ENCODE measurements around the gene CNTNAP2. TPM values are rescaled to one million over a fixed set of nuclear protein-coding genes. Genes with fewer than 3 reads are reported as not detected.

CNTNAP2 gene
- total RNA-seq, 2 experiments from 2014 or later, result not detected

DNA sequence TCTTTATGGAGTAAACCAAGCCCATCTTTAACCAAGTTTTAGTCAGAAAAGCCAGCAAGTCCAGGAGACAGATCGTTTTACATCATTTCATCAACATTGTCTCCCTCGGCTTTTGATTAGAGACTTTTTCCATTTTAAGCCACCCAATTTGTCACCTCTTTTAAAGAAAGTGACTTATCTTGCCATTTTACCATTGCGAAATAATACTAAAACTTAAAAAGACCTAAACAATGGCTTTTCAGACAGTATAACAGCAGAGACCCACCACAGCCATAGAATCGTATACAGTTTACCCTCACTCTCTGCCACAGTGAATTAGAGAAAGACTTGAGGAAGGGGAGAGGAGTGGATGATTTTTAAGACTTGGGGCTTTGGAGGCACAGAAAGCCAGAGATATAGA, 2114.3 kb downstream of the CNTNAP2 start:
- H3K4me1 Mint-ChIP-seq (ENCODE audit: low read depth), result no peaks in the 10 kb centered on the region
- DNase-seq, result no peak
- ChIA-PET CTCF (no interaction called here), POLR2A (no interaction called here)
- no peak for ATAC-seq
- no peak overlapping the region for H3K4me3 Mint-ChIP-seq
- H3K36me3 Mint-ChIP-seq (ENCODE audit: low read depth), result no peaks in the 10 kb centered on the region
- H3K27me3 Mint-ChIP-seq (ENCODE audit: low read depth), result no peaks in the 10 kb centered on the region
- H3K27ac Mint-ChIP-seq, result no peak overlapping the region
- no peaks in the 10 kb centered on the region for H3K9me3 Mint-ChIP-seq (ENCODE audit: insufficient read depth)

DNA sequence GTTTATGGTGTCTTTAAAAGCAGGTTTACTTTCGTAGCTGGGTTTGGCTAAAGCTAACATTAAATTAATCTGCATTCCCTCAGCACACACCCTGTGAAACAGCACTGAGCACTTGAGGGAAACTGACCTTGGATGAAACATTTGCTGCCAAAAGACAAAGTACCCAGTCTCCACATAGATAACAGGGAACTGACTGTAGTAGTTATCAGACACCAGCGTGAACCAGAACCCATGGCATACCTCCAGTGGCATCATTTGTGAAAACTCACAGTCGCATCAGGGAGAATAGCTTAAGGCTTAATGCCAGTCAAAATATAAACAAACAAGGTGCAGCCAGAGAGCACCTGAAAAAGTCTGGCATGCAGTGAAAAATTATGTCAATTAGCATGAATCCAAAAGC, 2116.2 kb downstream of the CNTNAP2 start:
- Mint-ChIP-seq H3K27me3 (ENCODE audit: low read depth) (no peaks in the 10 kb centered on the region), H3K4me3 (no peak overlapping the region), H3K9me3 (ENCODE audit: insufficient read depth) (no peaks in the 10 kb centered on the region), H3K4me1 (ENCODE audit: low read depth) (no peaks in the 10 kb centered on the region), H3K27ac (no peak overlapping the region), H3K36me3 (ENCODE audit: low read depth) (no peaks in the 10 kb centered on the region)
- POLR2A ChIA-PET, result no interaction called here
- ATAC-seq (no peak), DNase-seq (no peak)
- CTCF ChIA-PET, result no interaction called here

DNA sequence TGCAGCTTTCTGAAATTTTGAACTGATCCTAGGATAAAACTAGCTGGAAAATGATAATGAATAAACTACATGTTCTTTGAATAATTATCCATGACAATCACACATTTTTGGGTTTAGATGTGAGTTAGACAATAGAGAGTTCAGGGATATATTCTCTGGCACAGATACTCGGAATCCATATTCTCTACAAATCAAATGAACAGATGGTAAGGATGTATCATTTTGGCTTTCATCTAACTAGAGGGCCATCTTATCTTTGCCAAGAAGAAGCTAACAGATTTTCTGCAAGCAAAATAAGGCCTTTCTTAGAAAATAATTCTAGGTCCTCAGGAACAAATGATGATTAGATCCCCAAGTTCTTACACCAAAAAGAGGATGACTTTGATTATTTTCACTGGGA, 2118.1 kb downstream of the CNTNAP2 start:
- ATAC-seq, result no peak
- Mint-ChIP-seq H3K27me3 (ENCODE audit: low read depth) (no peaks in the 10 kb centered on the region), H3K9me3 (ENCODE audit: insufficient read depth) (no peaks in the 10 kb centered on the region), H3K27ac (no peak overlapping the region), H3K4me1 (ENCODE audit: low read depth) (no peaks in the 10 kb centered on the region), H3K4me3 (no peak overlapping the region), H3K36me3 (ENCODE audit: low read depth) (no peaks in the 10 kb centered on the region)
- ChIA-PET POLR2A (no interaction called here), CTCF (no interaction called here)
- no peak for DNase-seq

DNA sequence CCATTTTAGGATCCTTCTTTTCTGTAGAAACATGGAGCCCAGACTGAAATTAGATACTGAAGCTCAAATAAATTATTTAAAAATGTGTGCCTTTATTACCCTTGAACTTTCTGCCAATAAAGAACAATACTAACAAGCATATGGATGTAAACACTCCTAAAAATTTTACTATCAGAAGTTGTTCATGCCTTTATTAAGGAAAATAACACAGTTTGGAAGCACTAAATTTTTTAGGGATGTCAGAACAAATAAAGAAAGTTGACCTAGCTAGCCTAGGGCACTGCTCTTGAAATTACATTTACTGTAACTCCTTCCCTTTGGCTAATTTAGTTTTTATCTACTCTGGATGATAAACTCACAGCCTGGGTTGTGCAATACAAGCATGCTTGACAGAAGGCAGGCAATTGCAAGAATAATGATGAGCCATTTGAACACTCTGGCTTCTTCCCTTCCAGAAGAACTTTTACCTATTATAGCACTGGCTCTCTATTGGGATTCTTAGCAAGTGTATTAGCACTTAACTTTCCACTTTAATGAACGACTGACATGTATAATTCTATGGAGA, 2122.2 kb downstream of the CNTNAP2 start:
- H3K4me3 Mint-ChIP-seq, result no peak overlapping the region
- peaks cover 9% of the 10 kb centered on the region for H3K27me3 Mint-ChIP-seq (ENCODE audit: low read depth)
- no peak for DNase-seq
- no peaks in the 10 kb centered on the region for H3K36me3 Mint-ChIP-seq (ENCODE audit: low read depth)
- H3K4me1 Mint-ChIP-seq (ENCODE audit: low read depth), result no peaks in the 10 kb centered on the region
- no peak overlapping the region for H3K27ac Mint-ChIP-seq
- no peak for ATAC-seq
- H3K9me3 Mint-ChIP-seq (ENCODE audit: insufficient read depth), result no peaks in the 10 kb centered on the region
- POLR2A ChIA-PET, result no interaction called here
- CTCF ChIA-PET, result no interaction called here

DNA sequence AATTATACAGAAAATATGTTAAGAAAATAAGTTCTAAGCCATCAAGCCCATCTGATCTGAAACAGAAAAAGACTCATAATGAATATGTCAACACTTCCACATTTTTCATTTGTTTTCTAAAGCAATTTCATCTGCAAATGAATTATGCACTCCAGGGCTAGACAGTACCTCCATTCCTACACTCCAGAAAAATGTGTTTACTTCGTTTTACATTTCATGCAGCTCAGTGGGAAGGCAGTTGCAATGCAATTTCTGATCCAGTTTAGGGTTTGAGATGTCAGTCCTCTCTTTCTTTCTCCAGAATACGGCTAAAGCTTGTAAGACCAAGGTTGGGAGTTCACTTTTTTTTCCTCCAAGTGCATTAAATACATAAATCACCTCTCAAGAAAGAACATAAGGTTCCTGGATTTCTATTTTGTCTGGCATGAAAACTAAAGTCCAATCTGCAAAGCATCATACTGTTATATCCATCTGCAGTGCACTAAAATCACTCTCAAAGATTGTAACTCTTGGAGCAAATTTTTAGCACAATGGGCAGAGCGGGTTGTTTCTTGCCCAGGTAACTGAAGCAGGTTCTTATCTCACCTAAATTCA, 2125.2 kb downstream of the CNTNAP2 start:
- Mint-ChIP-seq H3K4me3 (no peak overlapping the region), H3K9me3 (ENCODE audit: insufficient read depth) (no peaks in the 10 kb centered on the region), H3K36me3 (ENCODE audit: low read depth) (no peaks in the 10 kb centered on the region), H3K4me1 (ENCODE audit: low read depth) (no peaks in the 10 kb centered on the region), H3K27ac (no peak overlapping the region), H3K27me3 (ENCODE audit: low read depth) (peaks cover 9% of the 10 kb centered on the region)
- ChIA-PET POLR2A (no interaction called here), CTCF (interaction anchor here (0.7 to 2.0 kb wide), 10 partner anchors 9 to 278 kb away, joined by 3 to 6 read pairs (median 3); no protein-coding TSS in a partner anchor)
- DNase-seq (no peak), ATAC-seq (no peak)

DNA sequence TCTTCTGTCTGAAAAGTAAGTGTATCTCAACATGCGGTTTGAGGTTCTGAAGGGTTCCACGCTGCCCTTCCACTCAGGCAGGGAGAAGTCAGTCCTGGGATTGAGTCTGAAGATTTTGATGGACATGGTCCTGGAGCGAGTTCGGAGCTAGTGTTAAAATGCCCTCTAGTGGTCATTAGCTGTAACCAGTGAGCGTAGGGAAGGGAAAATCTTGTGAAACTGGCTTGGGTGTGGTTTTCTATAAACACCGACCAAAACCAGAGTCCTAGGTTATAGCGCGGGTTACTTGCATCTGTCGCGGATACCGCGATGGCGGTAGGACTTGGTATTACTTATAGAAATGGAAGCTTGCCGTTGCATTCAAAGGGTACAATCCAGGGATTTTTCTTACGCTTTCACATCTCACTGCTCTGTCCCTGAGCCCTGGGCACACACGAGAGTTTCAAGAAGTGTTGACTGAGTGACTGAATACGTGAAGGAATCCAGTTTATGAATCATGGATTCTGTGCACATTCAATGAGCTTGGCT, 2125.8 kb downstream of the CNTNAP2 start:
- ATAC-seq, result no peak
- no peak overlapping the region for H3K27ac Mint-ChIP-seq
- no peaks in the 10 kb centered on the region for H3K4me1 Mint-ChIP-seq (ENCODE audit: low read depth)
- H3K4me3 Mint-ChIP-seq, result no peak overlapping the region
- H3K36me3 Mint-ChIP-seq (ENCODE audit: low read depth), result no peaks in the 10 kb centered on the region
- DNase-seq, result no peak
- peaks cover 9% of the 10 kb centered on the region for H3K27me3 Mint-ChIP-seq (ENCODE audit: low read depth)
- no peaks in the 10 kb centered on the region for H3K9me3 Mint-ChIP-seq (ENCODE audit: insufficient read depth)
- ChIA-PET POLR2A (no interaction called here), CTCF (interaction anchor here (0.7 to 2.0 kb wide), 8 partner anchors 9 to 277 kb away, joined by 3 to 6 read pairs (median 3); no protein-coding TSS in a partner anchor)

DNA sequence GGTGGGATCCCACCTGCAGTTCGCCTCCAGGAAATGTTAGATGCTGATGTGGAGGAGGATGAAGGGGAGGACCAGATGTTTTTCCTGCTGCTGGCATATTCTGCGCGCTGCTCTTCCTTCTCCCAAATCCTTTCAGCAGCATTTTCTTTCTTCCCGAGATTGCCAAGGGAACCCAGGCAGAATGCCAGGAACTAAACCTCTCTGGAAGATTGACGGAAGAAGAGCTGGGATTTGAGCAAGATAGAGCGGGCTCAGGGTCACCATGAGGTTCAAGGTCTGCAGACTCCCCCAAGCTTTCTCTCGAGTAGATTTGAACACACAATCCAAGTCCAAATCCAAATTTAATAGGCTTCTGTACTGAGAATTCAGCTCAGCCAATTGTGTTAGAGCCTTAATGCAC, 2128.8 kb downstream of the CNTNAP2 start:
- Mint-ChIP-seq H3K27me3 (ENCODE audit: low read depth) (peaks cover 9% of the 10 kb centered on the region), H3K4me3 (no peak overlapping the region), H3K36me3 (ENCODE audit: low read depth) (no peaks in the 10 kb centered on the region), H3K9me3 (ENCODE audit: insufficient read depth) (no peaks in the 10 kb centered on the region), H3K27ac (no peak overlapping the region), H3K4me1 (ENCODE audit: low read depth) (no peaks in the 10 kb centered on the region)
- DNase-seq (no peak), ATAC-seq (no peak)
- ChIA-PET CTCF (no interaction called here), POLR2A (no interaction called here)

DNA sequence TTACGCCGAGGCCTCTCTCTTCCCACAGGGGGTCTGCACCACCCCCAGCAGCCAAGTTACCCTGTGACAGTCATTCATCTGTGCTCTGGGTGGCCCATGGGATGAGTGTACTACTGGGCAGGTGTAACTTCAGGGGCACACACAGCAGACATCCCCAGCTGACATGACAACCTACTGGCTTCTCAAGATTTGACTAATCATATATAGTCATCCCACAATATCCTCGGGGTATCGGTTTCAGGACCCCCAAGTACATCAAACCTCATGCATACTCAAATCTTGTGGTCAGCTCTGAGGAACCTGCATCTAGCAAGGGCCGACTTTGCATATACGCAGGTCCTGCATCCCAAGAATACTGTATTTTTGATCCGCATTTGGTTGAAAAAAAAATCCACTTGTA, 2137.0 kb downstream of the CNTNAP2 start:
- H3K36me3 Mint-ChIP-seq (ENCODE audit: low read depth), result no peaks in the 10 kb centered on the region
- DNase-seq (no peak), ATAC-seq (no peak)
- no peak overlapping the region for H3K4me3 Mint-ChIP-seq
- ChIA-PET POLR2A (no interaction called here), CTCF (interaction anchor here (1.0 kb wide), 1 partner anchor 9 kb away, joined by 3 read pairs; no protein-coding TSS in a partner anchor)
- no peaks in the 10 kb centered on the region for H3K27me3 Mint-ChIP-seq (ENCODE audit: low read depth)
- H3K4me1 Mint-ChIP-seq (ENCODE audit: low read depth), result no peaks in the 10 kb centered on the region
- peaks cover 11% of the 10 kb centered on the region for H3K9me3 Mint-ChIP-seq (ENCODE audit: insufficient read depth)
- no peak overlapping the region for H3K27ac Mint-ChIP-seq

DNA sequence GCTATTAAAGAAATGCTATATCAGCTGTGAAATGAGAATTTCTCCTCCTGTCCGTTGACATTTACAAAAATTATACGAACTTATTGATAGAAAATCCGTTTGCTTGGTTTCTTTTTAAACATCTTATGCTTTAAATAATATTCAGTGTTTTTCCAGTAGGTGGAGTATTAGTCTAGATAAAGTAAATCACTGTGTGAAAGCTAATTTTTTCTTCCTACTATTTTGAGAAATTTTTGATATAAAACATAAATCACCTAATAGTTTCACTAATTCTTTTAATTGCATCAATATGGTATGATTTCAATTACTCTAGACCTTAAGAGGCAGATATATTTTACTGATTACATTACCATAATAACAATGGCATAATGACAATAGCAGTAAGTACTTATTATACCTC, 2138.7 kb downstream of the CNTNAP2 start:
- H3K4me3 Mint-ChIP-seq, result no peak overlapping the region
- ATAC-seq (no peak), DNase-seq (no peak)
- H3K36me3 Mint-ChIP-seq (ENCODE audit: low read depth), result no peaks in the 10 kb centered on the region
- CTCF ChIA-PET, result no interaction called here
- H3K27me3 Mint-ChIP-seq (ENCODE audit: low read depth), result no peaks in the 10 kb centered on the region
- H3K4me1 Mint-ChIP-seq (ENCODE audit: low read depth), result no peaks in the 10 kb centered on the region
- H3K27ac Mint-ChIP-seq, result no peak overlapping the region
- peaks cover 11% of the 10 kb centered on the region for H3K9me3 Mint-ChIP-seq (ENCODE audit: insufficient read depth)
- POLR2A ChIA-PET, result no interaction called here

DNA sequence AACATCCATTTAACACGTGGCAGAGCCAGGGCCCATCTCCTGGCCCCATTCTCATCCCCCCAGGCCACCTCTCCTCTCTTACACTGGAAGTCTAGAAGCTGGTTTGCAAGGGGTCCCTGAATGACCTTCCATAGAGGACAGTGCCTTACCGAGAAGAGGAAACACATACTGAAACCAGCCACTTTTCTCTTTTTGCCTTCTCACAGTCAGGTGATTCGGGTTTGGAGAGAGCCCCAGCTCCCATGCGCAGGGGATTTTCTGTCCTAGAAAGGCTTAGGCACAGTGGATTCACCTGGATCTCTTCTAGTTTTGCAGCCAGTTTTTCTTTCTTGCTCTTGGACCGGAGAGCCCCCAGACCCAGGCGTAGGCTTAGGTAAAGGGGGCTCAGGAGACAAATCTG, 2139.8 kb downstream of the CNTNAP2 start:
- Mint-ChIP-seq H3K36me3 (ENCODE audit: low read depth) (no peaks in the 10 kb centered on the region), H3K4me3 (no peak overlapping the region), H3K27ac (no peak overlapping the region), H3K27me3 (ENCODE audit: low read depth) (no peaks in the 10 kb centered on the region), H3K9me3 (ENCODE audit: insufficient read depth) (peaks cover 6% of the 10 kb centered on the region), H3K4me1 (ENCODE audit: low read depth) (no peaks in the 10 kb centered on the region)
- ChIA-PET POLR2A (no interaction called here), CTCF (no interaction called here)
- DNase-seq (no peak), ATAC-seq (no peak)

DNA sequence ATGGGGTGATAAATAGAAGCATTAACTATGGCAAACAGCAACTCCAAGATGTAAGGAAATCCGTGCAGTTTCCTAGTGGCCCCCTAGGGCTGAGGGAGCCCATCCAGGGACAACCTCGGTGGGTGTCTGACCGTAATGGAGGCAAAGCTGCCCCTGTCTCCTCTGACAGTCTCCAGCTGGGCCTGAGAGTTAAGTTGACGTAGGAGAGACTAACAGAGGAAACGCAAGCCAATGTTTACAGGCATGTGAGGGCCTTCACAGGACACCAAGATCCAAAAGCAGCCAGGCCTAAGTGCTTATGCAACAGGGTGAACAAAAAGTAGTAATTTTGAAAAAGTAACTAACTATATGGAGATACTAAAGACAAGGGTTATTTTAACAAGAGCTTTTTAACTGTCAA, 2144.0 kb downstream of the CNTNAP2 start:
- DNase-seq (no peak), ATAC-seq (no peak)
- no peaks in the 10 kb centered on the region for H3K9me3 Mint-ChIP-seq (ENCODE audit: insufficient read depth)
- peaks cover 7% of the 10 kb centered on the region for H3K4me1 Mint-ChIP-seq (ENCODE audit: low read depth)
- no peak overlapping the region for H3K27ac Mint-ChIP-seq
- CTCF ChIA-PET, result interaction anchor here (0.9 kb wide), 2 partner anchors 18 to 709 kb away, joined by 3 read pairs; no protein-coding TSS in a partner anchor
- POLR2A ChIA-PET, result no interaction called here
- H3K36me3 Mint-ChIP-seq (ENCODE audit: low read depth), result no peaks in the 10 kb centered on the region
- peaks cover 10% of the 10 kb centered on the region for H3K27me3 Mint-ChIP-seq (ENCODE audit: low read depth)
- H3K4me3 Mint-ChIP-seq, result no peak overlapping the region

DNA sequence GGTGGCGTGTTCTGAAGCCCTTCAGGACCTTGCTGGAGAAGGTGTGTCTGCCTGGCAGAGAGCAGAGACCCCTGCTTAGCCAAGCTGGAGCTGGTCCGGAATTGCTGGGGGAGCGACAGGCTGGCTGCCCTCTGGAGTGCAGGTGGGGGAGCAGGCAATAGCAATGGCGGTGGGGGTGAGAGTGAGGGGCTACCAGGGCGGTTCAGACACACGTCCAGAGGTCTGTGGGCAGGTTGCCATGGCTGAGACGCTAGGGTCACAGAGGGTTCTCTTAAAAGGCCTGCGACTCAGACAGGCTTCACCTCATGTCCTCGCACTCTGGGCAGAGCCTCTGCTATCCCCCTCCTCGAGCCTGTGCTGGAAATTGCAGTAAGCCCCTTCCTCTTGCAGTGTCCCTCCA, 2144.9 kb downstream of the CNTNAP2 start:
- peaks cover 7% of the 10 kb centered on the region for H3K4me1 Mint-ChIP-seq (ENCODE audit: low read depth)
- no peak for ATAC-seq
- no peak overlapping the region for H3K4me3 Mint-ChIP-seq
- no peaks in the 10 kb centered on the region for H3K36me3 Mint-ChIP-seq (ENCODE audit: low read depth)
- CTCF ChIA-PET, result interaction anchor here (1.5 kb wide), 1 partner anchor 15 kb away, joined by 6 read pairs; no protein-coding TSS in a partner anchor
- POLR2A ChIA-PET, result no interaction called here
- no peak for DNase-seq
- peaks cover 10% of the 10 kb centered on the region for H3K27me3 Mint-ChIP-seq (ENCODE audit: low read depth)
- no peaks in the 10 kb centered on the region for H3K9me3 Mint-ChIP-seq (ENCODE audit: insufficient read depth)
- H3K27ac Mint-ChIP-seq, result no peak overlapping the region
